PFSK-1 (cell line): ENCODE data around the gene CAPRIN2.

Experiments
- FOXP2 ChIP-seq: optimal IDR thresholded peaks from 2 replicates; pipeline ENCODE3; 2011; ENCODE audit warnings: borderline replicate concordance, control low read depth, inconsistent platforms; ENCODE audit not compliant: insufficient read depth; ENCODE audit errors: extremely low read length, extremely low read depth
- POLR2AphosphoS5 ChIP-seq: IDR thresholded peaks from 2 replicates; pipeline ENCODE4 v1.6.1; 2012; ENCODE audit warnings: low read depth, mild to moderate bottlenecking, control low read depth, low read length, moderate library complexity
- SIN3A ChIP-seq: IDR thresholded peaks from 2 replicates; pipeline ENCODE4 v1.6.1; 2012; ENCODE audit warnings: mild to moderate bottlenecking, low read length, moderate library complexity, borderline replicate concordance; ENCODE audit not compliant: insufficient read depth
- TAF1 ChIP-seq: IDR thresholded peaks from 2 replicates; pipeline ENCODE4 v1.6.1; 2012; ENCODE audit warnings: low read length, control low read depth, borderline replicate concordance; ENCODE audit not compliant: insufficient read depth
- TF ChIP-seq, protein P1 (sequence below), 2 experiments: IDR thresholded peaks; 2 replicates each; pipeline versions ENCODE4 v1.6.1 to v1.8.0; 2011 to 2012; ENCODE audit warnings: low read depth in 2 of 2, low read length in 2 of 2, control low read depth in 1 of 2, inconsistent platforms in 1 of 2, mild to moderate bottlenecking in 1 of 2, moderate library complexity in 1 of 2; ENCODE audit not compliant: insufficient read depth in 1 of 2

Gene CAPRIN2

DNA sequence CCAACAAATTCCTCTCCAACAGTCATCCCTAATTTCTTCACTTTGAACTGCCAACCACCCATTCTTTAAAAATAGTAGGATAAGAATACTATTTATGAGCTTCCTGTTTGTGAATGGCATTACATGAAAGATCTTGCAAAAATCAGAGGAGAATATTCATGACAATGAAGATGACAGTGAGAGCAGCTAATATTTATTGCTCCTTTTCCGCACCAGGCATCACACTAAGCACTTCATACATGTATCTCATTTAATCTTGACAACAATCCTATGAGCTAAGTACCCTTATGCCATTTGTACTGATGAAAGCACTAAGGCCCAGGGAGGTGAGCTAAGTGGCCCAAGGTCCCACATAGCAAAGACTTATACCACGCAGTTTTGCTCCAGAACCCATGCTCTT lies 37.3 kb upstream of the CAPRIN2 start:
- no peak for TF ChIP-seq TAF1
- TF ChIP-seq POLR2AphosphoS5: no peak
- TF ChIP-seq FOXP2: no peak
- TF ChIP-seq SIN3A: no peak

DNA sequence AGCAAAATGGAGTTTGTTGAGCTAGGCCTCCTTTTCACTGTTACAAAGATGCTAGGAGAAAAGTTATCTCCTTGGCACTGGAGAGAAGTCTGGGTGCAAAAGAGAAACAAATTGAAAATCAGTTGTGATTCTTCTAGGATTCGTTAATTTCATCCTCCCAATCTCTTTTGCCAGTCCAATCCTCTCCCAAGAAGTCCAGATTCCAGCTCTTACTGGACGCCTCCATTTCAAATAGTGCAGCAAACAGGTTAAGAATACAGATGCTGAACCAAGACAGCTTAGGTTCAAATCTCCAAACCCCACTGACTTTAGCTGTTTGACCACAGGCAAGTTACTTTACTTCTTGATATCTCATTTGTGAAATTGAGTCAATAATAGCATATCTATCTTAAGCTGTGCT lies 34.0 kb upstream of the CAPRIN2 start:
- no peak for TF ChIP-seq TAF1
- TF ChIP-seq FOXP2: no peak
- TF ChIP-seq, protein P1, sequence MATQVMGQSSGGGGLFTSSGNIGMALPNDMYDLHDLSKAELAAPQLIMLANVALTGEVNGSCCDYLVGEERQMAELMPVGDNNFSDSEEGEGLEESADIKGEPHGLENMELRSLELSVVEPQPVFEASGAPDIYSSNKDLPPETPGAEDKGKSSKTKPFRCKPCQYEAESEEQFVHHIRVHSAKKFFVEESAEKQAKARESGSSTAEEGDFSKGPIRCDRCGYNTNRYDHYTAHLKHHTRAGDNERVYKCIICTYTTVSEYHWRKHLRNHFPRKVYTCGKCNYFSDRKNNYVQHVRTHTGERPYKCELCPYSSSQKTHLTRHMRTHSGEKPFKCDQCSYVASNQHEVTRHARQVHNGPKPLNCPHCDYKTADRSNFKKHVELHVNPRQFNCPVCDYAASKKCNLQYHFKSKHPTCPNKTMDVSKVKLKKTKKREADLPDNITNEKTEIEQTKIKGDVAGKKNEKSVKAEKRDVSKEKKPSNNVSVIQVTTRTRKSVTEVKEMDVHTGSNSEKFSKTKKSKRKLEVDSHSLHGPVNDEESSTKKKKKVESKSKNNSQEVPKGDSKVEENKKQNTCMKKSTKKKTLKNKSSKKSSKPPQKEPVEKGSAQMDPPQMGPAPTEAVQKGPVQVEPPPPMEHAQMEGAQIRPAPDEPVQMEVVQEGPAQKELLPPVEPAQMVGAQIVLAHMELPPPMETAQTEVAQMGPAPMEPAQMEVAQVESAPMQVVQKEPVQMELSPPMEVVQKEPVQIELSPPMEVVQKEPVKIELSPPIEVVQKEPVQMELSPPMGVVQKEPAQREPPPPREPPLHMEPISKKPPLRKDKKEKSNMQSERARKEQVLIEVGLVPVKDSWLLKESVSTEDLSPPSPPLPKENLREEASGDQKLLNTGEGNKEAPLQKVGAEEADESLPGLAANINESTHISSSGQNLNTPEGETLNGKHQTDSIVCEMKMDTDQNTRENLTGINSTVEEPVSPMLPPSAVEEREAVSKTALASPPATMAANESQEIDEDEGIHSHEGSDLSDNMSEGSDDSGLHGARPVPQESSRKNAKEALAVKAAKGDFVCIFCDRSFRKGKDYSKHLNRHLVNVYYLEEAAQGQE (IDR thresholded peaks at IDR 0.05; ENCODE audit: insufficient read depth in 1 of 2, low read depth in 2 of 2, low read length in 2 of 2): no peak
- TF ChIP-seq POLR2AphosphoS5: no peak
- TF ChIP-seq SIN3A: no peak

DNA sequence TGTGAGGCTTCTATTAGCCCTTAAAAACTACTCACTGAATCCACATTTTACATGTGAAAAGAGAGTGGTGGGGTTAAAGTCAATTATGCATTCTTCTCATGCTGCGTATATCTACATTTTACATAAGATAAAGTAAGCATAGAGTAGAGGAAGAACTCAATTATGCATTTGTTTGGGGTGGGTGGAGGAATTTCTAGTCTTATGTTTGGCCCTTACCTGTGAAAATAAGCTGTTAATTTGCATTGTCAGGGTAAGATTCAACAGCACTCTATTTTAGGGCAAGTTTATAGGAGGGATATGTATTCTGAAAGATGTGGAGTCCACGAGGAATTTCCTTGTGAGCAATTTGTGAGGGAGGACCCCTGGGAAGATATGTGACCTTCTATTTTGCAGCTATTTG lies 30.9 kb upstream of the CAPRIN2 start:
- TF ChIP-seq, protein P1 (IDR thresholded peaks at IDR 0.05; ENCODE audit: insufficient read depth in 1 of 2, low read depth in 2 of 2, low read length in 2 of 2): no peak
- no peak for TF ChIP-seq POLR2AphosphoS5
- TF ChIP-seq SIN3A: no peak
- no peak for TF ChIP-seq FOXP2
- no peak for TF ChIP-seq TAF1

DNA sequence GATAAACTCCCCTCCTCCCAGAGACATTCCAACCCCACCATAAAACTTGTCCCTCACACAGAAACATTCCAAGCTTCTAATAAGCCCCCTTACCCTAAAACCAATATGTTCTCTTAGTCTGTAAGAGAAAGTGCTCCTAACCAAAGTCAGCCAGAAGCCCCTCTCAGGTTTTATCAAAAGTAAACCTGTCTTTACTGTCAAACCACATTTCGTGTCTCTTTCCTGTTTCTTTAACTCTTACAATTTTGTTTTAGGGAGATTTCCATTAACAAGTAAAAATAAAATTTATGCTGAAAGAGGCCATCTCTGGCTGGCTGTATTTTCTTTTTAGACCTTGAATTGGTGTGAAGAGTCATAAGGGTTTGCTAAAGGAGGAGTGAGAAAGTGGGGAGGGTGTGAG lies 29.8 kb upstream of the CAPRIN2 start:
- TF ChIP-seq SIN3A (no peak), TAF1 (no peak)

DNA sequence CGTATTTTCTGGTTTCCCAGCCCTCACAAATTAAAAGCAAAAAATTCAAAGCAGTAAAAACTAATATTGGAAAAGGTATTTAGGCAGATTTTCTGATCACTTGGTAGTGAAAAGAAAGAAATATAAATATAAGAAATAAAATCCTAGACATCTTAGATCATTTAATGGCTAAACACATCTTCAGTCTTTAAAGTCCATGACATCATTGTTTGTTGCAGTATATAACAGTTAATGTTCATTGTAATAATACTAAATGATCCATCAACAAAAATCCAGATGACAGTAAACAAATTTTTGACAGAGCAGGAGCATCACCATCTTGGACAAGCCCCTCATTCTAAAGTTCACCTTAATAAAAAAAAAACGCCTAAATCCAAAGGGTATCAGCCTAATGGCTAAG lies 29.2 kb upstream of the CAPRIN2 start:
- no peak for TF ChIP-seq SIN3A
- TF ChIP-seq, protein P1 (IDR thresholded peaks at IDR 0.05; ENCODE audit: insufficient read depth in 1 of 2, low read depth in 2 of 2, low read length in 2 of 2): no peak
- no peak for TF ChIP-seq FOXP2
- no peak for TF ChIP-seq TAF1
- TF ChIP-seq POLR2AphosphoS5: no peak

DNA sequence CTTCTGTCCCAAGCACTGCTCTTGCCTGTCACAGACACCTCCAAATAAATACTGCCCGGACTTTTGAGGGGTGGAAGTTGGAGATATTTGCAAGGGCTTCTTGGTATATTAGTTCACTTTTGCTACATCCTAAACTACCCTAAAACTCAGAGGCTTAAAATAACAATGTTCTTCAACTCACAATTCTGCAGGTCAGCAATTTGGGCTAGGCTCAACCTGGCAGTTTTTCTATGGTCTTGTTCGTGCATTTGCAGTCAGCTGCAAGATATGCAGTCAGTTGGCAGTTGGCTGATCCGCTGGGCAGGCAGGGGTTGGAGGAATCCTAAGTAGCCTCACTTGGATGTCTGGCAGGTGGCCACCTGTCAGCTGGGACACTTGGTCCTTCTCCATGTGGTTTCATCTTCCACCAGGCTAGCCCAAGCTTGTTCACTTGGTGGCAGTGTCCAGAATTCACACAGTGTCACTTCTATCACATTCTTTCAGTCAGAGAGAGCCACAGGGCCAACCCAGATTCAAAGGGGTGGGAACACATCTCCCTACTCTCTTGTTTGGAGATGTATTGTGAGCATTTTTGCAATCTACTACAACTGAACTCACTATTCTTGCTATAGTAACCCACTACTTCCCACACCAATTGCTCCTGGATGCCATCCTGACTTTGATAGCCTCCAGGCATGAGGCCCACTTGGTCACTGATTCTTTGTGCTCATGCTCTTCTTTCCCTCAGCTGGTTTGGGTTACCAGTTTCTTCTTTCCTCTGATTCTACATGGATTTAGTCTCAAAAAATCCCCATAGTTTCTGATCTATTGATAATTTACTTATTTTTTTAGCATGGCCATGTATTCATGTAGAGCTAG lies 27.8 kb upstream of the CAPRIN2 start:
- no peak for TF ChIP-seq FOXP2
- TF ChIP-seq TAF1: no peak
- no peak for TF ChIP-seq SIN3A
- TF ChIP-seq POLR2AphosphoS5: no peak
- TF ChIP-seq, protein P1 (IDR thresholded peaks at IDR 0.05; ENCODE audit: insufficient read depth in 1 of 2, low read depth in 2 of 2, low read length in 2 of 2): no peak
